Ectodermal cell (in vitro differentiated cells): ENCODE measurements around the gene ZACN.

Experiments
- H3K27ac ChIP-seq: 2 replicates; pipeline ENCODE4 v1.7.0; 2013; ENCODE audit warnings: mild to moderate bottlenecking, low read depth, low read length; ENCODE audit not compliant: insufficient read depth, poor library complexity, severe bottlenecking
- H3K27me3 ChIP-seq: 2 replicates; pipeline ENCODE4 v1.7.0; 2013; ENCODE audit warnings: mild to moderate bottlenecking, low read length; ENCODE audit not compliant: insufficient read depth, control insufficient read depth, poor library complexity, severe bottlenecking
- H3K36me3 ChIP-seq: one replicate; pipeline ENCODE4 v1.7.0; 2013; ENCODE audit warnings: low read length; ENCODE audit not compliant: control insufficient read depth, insufficient read depth
- H3K4me1 ChIP-seq: one replicate; pipeline ENCODE4 v1.7.0; 2013; ENCODE audit warnings: low read length; ENCODE audit not compliant: control insufficient read depth, insufficient read depth
- H3K4me3 ChIP-seq: 2 replicates; pipeline ENCODE4 v1.7.0; 2013; ENCODE audit warnings: low read depth, low read length, control low read depth; ENCODE audit not compliant: insufficient read depth
- H3K9me3 ChIP-seq: 2 replicates; pipeline ENCODE4 v1.7.0; 2013; ENCODE audit warnings: mild to moderate bottlenecking, low read length, moderate library complexity; ENCODE audit not compliant: control insufficient read depth
- WGBS, 2 experiments: methylation state at CpG; one replicate each; pipeline ENCODE4 v1.1.7; 2013; ENCODE audit warnings: missing lambda C conversion rate in 2 of 2; 5-methylcytosine and 5-hydroxymethylcytosine counted together

The ZACN gene

GRCh38 chr17:76088868-76089576, 10.0 kb downstream of the ZACN start:
- Histone ChIP-seq H3K9me3 (no peaks in the 10 kb centered on the region), H3K4me3 (no peak overlapping the region)

GRCh38 chr17:76089680-76090516, 10.9 kb downstream of the ZACN start:
- 93 to 94% methylated on average over 32 of the region's 32 CpGs for WGBS, 2 experiments
- H3K27ac ChIP-seq = no peak overlapping the region
- no peak overlapping the region for H3K4me3 ChIP-seq
- peaks cover 62% of the 10 kb centered on the region for H3K36me3 ChIP-seq
- no peaks in the 10 kb centered on the region for H3K4me1 ChIP-seq
- no peaks in the 10 kb centered on the region for H3K9me3 ChIP-seq
- H3K27me3 ChIP-seq = no peaks in the 10 kb centered on the region

More at GRCh38 chr17:76088868-76089576, 10.0 kb downstream of the ZACN start:
- Histone ChIP-seq H3K27me3 (no peaks in the 10 kb centered on the region), H3K27ac (no peak overlapping the region), H3K4me1 (no peaks in the 10 kb centered on the region), H3K36me3 (peaks cover 60% of the 10 kb centered on the region)
- WGBS, 2 experiments = 96 to 97% methylated on average over 25 of the region's 25 CpGs

GRCh38 chr17:76090517-76091129, 11.6 kb downstream of the ZACN start:
- H3K4me1 ChIP-seq = no peaks in the 10 kb centered on the region
- H3K9me3 ChIP-seq = no peaks in the 10 kb centered on the region
- no peak overlapping the region for H3K4me3 ChIP-seq
- no peaks in the 10 kb centered on the region for H3K27me3 ChIP-seq
- WGBS, 2 experiments = 93 to 94% methylated on average over 17 of the region's 17 CpGs
- peaks cover 56% of the 10 kb centered on the region for H3K36me3 ChIP-seq
- no peak overlapping the region for H3K27ac ChIP-seq

GRCh38 chr17:76091526-76092286, 12.7 kb downstream of the ZACN start:
- Histone ChIP-seq H3K27ac (no peak overlapping the region), H3K4me3 (no peak overlapping the region), H3K9me3 (no peaks in the 10 kb centered on the region), H3K27me3 (no peaks in the 10 kb centered on the region), H3K4me1 (no peaks in the 10 kb centered on the region), H3K36me3 (peaks cover 57% of the 10 kb centered on the region)
- WGBS, 2 experiments = 80 to 84% methylated on average over 23 of the region's 23 CpGs

- Histone ChIP-seq H3K27me3 (no peaks in the 10 kb centered on the region), H3K4me1 (no peaks in the 10 kb centered on the region), H3K4me3 (no peak overlapping the region), H3K27ac (no peak overlapping the region), H3K36me3 (peaks cover 63% of the 10 kb centered on the region), H3K9me3 (no peaks in the 10 kb centered on the region)
- WGBS, 2 experiments = 92 to 96% methylated on average over 20 of the region's 20 CpGs
Observed at GRCh38 chr17:76092526-76093413, 13.8 kb downstream of the ZACN start.

GRCh38 chr17:76094046-76094445, 15.1 kb downstream of the ZACN start:
- Histone ChIP-seq H3K36me3 (peaks cover 57% of the 10 kb centered on the region), H3K27ac (no peak overlapping the region), H3K9me3 (no peaks in the 10 kb centered on the region), H3K4me1 (no peaks in the 10 kb centered on the region), H3K27me3 (no peaks in the 10 kb centered on the region), H3K4me3 (no peak overlapping the region)
- WGBS, 2 experiments = 90 to 91% methylated on average over 11 of the region's 11 CpGs

GRCh38 chr17:76095943-76096342, 17.0 kb downstream of the ZACN start:
- no peaks in the 10 kb centered on the region for H3K4me1 ChIP-seq
- H3K27me3 ChIP-seq = no peaks in the 10 kb centered on the region
- H3K36me3 ChIP-seq = peaks cover 58% of the 10 kb centered on the region
- WGBS, 2 experiments = 90 to 91% methylated on average over 13 of the region's 13 CpGs
- no peaks in the 10 kb centered on the region for H3K9me3 ChIP-seq
- H3K27ac ChIP-seq = no peak overlapping the region
- H3K4me3 ChIP-seq = no peak overlapping the region

GRCh38 chr17:76097716-76098295, 18.8 kb downstream of the ZACN start:
- Histone ChIP-seq H3K9me3 (no peaks in the 10 kb centered on the region), H3K27ac (no peak overlapping the region), H3K4me3 (no peak overlapping the region), H3K36me3 (peaks cover 52% of the 10 kb centered on the region), H3K27me3 (no peaks in the 10 kb centered on the region), H3K4me1 (no peaks in the 10 kb centered on the region)
- WGBS, 2 experiments = 93 to 95% methylated on average over 19 of the region's 19 CpGs

- WGBS, 2 experiments = 8 to 12% methylated on average over 4 of the region's 4 CpGs
Observed at GRCh38 chr17:76102944-76103273, 23.9 kb downstream of the ZACN start.

More at GRCh38 chr17:76102944-76103273, 23.9 kb downstream of the ZACN start:
- Histone ChIP-seq H3K36me3 (peaks cover 13% of the 10 kb centered on the region), H3K4me3 (peak overlapping the region; percentile 91), H3K9me3 (no peaks in the 10 kb centered on the region), H3K27me3 (no peaks in the 10 kb centered on the region), H3K4me1 (peaks cover 6% of the 10 kb centered on the region), H3K27ac (no peak overlapping the region)
